HG03575 (cell line): ENCODE data around the gene KIRREL2.

Source experiments
- ATAC-seq: cut with Tn5 transposase; IDR thresholded peaks from one replicate; pipeline ENCODE4 v1.9.1; 2021; ENCODE audit not compliant: unreplicated experiment, insufficient number of reproducible peaks, low FRiP score; ENCODE audit errors: extremely low read depth

The KIRREL2 gene

DNA sequence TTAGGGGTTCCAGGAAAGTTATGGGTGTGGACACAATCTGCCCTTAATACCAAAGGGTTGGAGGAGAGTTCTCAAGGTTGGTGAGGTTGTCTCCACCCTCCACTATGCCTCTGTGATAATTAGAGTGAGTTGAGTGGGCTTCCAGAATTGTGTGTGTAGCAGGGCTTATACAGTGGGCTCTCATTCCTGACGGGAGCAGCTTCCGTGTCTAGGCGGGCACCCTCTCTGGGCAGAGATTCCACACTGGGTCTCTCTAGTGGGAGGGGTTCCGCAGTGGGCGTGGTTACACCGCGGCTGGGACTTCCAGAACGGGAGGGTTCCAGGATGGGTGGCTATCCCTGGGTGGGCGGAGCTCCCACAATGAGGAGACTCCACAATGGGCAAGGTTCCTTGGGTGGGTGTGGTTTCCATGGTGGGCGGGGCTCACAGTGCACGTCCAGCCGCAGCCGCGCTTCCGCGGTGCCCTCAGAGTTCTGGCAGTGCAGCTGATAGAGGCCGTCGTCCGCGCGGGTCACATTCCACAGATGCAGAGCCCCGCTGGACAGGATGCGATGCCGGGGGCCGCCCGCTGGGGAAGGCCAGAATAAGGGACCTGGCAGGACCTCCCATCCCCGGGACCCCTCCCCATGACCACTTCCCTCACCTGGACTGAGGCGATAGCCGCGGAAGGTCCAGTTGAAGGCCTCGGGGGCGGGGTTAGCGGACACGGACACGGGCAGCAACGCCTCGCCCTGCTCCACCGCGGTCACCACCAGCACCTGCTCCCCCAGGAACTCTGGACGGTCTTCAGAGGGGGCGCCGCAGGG, 12.8 kb upstream of the KIRREL2 start:
- ATAC-seq, result no peak

DNA sequence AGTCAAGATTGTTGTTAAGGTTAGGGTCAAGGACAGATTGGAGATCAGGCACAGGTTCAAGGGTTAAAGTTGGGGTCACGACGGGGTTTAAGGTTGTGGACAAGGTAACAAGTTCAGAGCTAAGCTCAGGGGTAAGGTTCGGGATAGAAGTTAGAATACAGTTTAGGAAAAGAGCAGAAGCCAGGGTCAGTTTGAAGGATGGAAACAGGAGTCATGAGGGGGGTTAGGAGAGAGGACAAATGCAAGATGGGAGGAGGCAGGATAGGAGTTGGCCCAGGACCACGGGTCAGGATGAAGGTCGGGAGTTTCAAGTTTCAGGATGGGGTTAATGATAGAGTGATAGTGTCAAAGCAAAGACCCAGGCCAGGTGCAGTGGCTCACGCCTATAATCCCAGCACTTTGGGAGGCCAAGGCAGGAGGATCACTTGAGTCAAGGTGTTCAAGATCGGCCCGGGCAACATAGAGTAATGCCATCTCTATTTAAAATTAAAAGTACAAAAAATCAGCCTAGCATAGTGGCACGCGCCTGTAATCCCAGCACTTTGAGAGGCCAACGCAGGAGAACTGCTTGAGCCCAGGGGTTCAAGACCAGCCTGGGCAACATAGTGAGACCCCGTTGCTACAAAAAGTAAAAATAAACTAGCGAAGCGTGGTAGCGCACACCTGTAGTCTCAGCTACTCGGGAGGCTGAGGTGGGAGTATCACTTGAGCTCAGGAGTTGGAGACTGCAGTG, 12.1 kb upstream of the KIRREL2 start:
- ATAC-seq, result no peak

DNA sequence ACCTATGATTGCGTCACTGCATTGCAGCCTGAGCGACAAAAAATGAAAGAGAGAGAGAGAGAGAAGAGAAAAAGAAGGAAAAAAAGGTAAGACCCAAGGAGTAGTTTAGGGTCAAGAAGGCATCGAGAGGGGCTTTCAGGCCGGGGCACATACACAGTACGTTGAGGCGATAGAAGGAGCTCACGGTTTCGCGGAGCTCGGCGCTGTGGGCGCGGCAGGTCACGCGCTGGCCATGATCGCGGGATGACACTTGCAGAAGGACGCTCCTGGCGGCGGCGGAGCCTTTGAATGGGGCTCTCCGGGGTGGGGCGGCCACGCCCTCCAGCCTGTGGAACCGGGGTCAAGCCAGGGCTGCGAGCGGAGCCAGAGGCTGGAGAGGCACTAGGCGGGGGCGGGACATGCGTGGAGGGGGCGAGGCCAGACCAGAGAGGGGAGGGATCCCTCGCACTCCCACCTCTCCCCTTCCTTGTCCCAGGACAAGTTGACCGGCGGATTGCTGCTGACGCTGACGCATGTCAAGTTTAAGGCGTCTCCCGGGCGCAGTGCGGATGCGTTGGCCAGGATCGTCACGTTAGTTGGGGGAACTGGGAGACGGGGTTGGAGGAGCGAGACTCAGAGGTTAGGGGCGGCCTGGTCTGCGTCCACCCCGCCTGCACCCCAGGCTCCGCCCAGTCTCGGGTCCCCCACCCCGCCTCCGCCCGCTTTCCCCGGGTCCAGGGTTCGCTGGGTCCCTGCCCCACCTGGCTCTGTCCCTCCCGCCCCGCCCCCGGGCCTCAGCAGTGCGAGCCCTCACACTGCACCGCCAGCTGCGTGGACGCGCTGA, 11.3 kb upstream of the KIRREL2 start:
- no peak for ATAC-seq

GRCh38 chr19:35846038-35846668, 10.6 kb upstream of the KIRREL2 start:
- ATAC-seq, result no peak

DNA sequence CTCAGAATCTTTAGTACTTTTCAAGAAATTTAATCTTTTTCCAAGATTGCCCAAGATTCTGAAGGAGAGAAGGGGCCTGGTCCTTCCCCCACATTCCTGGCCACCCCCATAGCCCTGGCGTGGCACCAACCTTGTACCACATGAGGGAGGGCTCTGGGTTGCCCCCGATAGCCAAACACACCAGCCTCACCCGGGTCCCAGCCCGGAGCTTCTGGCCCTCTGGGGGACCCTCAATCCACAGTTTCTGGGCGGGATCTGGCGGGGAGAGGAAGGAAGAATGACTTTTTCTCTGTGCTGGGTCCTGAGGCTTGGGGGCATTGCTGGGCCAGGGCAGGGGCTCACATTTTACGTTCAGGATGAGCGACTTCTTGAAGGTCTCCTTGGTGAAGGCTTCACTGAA, 8.8 kb upstream of the KIRREL2 start:
- no peak for ATAC-seq

GRCh38 chr19:35848486-35848885, 8.2 kb upstream of the KIRREL2 start:
- ATAC-seq, result no peak

DNA sequence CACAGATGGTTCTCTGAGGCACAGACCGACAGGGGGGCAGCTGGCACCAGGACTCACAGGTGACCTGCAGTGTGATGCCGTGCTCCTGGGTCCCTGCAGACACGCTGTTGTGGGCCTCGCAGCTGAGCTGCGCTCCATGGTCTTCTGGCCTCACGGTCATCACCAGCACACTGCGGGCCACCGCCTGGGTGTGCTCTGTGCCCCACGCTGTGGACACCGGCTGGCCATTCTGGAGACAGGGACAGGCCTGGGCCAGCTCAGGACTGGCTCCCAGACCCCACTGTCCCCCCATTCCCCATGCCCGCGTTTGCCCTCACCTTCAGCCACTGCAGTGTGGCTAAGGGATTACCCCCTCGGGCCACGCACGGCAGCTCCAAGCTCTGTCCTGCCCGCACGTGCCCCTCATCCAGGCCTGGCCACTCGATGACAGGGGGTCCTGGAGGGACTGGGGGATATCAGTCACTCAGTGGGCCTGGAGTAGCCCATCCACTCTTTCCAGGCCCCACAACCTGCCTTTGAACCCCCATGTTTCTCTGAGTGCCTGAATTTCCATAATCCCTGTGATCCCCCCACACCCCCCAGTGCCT, 7.7 kb upstream of the KIRREL2 start:
- no peak for ATAC-seq

- ATAC-seq, result no peak
These were observed 5.3 kb upstream of the KIRREL2 start for GRCh38 chr19:35851213-35852028.

- no peak for ATAC-seq
These were observed 4.5 kb upstream of the KIRREL2 start, which contains the start of gene NPHS1 for GRCh38 chr19:35852029-35852780. Gene NPHS1, minus strand, starts transcription at chr19:35852504. Its CDS starts 667 bp downstream, at chr19:35851837.

GRCh38 chr19:35853038-35853756, 3.5 kb upstream of the KIRREL2 start:
- no peak for ATAC-seq

GRCh38 chr19:35858311-35858710, 1.6 kb downstream of the KIRREL2 start:
- no peak for ATAC-seq

GRCh38 chr19:35859414-35859813, 2.7 kb downstream of the KIRREL2 start:
- ATAC-seq, result no peak

DNA sequence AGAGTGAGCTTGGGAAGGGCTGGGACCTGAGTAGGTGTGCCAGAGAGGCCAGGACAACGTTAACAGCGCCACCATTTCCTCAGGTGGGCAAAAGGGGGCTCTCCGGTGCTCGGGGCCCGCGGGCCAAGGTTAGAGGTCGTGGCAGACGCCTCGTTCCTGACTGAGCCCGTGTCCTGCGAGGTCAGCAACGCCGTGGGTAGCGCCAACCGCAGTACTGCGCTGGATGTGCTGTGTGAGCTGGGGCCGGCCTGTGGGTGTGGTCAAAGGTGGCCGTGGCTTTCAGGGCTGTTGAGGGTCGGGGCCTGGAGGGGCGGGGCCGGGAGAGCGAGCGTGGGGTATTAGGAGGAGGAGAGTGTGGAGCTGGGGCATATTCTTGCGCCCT, 3.7 kb downstream of the KIRREL2 start:
- no peak for ATAC-seq

DNA sequence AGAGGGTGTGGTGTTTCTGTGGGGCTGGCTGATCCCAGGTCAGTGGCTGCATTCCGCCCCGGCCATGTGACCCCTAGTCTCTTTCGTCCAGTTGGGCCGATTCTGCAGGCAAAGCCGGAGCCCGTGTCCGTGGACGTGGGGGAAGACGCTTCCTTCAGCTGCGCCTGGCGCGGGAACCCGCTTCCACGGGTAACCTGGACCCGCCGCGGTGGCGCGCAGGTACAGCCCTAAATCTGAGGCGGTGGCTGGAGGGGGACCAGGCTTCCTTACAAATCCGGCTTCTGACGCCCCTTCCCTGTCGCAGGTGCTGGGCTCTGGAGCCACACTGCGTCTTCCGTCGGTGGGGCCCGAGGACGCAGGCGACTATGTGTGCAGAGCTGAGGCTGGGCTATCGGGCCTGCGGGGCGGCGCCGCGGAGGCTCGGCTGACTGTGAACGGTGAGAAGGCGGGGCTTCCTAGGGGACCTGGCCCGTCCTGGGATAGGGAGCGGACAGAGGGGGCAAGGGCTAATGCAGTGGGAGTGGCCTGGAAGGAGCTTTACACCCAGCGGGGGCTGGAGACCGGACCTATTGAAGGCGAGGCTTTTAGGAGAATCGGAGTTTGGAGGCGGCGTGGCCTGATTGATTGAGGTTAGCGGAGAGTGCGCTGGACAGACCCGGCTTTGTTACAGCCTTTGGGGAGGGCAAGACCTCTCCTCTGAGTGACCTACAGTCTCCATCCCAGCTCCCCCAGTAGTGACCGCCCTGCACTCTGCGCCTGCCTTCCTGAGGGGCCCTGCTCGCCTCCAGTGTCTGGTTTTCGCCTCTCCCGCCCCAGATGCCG, 4.3 kb downstream of the KIRREL2 start:
- no peak for ATAC-seq

- ATAC-seq, result no peak
These were observed 5.0 kb downstream of the KIRREL2 start for GRCh38 chr19:35861640-35862160.

GRCh38 chr19:35862528-35862927, 5.8 kb downstream of the KIRREL2 start:
- ATAC-seq, result no peak
